ENCODE results near the gene ZNF423. TPM values are rescaled to one million over a fixed set of nuclear protein-coding genes. Genes with fewer than 3 reads are reported as not detected.

Gene ZNF423
- total RNA-seq, 1 donor = 11.6 TPM

DNA sequence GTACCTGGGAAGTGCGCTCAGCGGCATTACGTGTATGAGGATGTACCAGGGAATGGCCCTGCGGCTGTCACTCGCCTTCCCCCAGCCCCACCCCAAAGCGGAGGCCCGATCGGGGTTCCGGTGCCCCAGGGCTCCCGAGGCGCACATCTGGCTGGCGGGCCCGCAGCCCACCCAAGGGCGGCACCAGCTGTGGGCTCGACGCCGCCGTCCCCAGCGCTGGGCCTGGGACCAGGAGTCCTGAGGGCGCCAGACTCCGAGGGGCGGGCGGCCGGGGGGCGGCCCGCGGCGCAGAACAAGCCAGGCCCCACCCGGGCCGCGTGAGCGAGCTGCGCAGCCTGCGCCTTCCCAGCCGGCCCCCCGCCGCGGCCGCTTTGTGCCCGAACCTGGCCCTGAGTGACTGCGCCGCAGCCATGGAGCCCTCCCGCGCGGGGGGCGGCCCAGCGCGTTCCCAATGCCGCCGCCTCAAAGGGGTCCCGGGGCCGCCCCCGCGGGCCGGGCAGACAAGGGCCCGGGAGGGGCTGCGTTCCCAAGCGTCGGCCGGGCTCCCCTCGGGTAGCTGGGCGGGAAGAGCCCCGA lies 17.4 kb downstream of the ZNF423 start:
- H3K4me2 ChIP-seq (ENCODE audit: insufficient read depth, low read length) = no peak overlapping the region
- no peak for DNase-seq (ENCODE audit: insufficient read length, low spot score, missing footprints)
- no peaks in the 10 kb centered on the region for H3K9me3 ChIP-seq (ENCODE audit: low read depth, low read length)
- no peaks in the 10 kb centered on the region for H3K36me3 ChIP-seq (ENCODE audit: insufficient read depth, low read length)
- TF ChIP-seq, protein P1, sequence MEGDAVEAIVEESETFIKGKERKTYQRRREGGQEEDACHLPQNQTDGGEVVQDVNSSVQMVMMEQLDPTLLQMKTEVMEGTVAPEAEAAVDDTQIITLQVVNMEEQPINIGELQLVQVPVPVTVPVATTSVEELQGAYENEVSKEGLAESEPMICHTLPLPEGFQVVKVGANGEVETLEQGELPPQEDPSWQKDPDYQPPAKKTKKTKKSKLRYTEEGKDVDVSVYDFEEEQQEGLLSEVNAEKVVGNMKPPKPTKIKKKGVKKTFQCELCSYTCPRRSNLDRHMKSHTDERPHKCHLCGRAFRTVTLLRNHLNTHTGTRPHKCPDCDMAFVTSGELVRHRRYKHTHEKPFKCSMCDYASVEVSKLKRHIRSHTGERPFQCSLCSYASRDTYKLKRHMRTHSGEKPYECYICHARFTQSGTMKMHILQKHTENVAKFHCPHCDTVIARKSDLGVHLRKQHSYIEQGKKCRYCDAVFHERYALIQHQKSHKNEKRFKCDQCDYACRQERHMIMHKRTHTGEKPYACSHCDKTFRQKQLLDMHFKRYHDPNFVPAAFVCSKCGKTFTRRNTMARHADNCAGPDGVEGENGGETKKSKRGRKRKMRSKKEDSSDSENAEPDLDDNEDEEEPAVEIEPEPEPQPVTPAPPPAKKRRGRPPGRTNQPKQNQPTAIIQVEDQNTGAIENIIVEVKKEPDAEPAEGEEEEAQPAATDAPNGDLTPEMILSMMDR (IDR thresholded peaks at IDR 0.05; ENCODE audit: extremely low read depth, low read depth, low read length) = no peak
- peaks cover 23% of the 10 kb centered on the region for H3K4me1 ChIP-seq (ENCODE audit: insufficient read depth, low read length)
- H3K27ac ChIP-seq (ENCODE audit: low read depth, low read length) = no peak overlapping the region
- H3K27me3 ChIP-seq (ENCODE audit: insufficient read depth, low read length) = no peaks in the 10 kb centered on the region
- H3K79me2 ChIP-seq (ENCODE audit: insufficient read depth, low read length) = no peaks in the 10 kb centered on the region
- H2AFZ ChIP-seq (ENCODE audit: low read length) = no peak overlapping the region
- H3K4me3 ChIP-seq (ENCODE audit: insufficient read depth, low read length) = no peak overlapping the region
- H4K20me1 ChIP-seq (ENCODE audit: insufficient read depth, low read length) = peaks cover 2% of the 10 kb centered on the region

DNA sequence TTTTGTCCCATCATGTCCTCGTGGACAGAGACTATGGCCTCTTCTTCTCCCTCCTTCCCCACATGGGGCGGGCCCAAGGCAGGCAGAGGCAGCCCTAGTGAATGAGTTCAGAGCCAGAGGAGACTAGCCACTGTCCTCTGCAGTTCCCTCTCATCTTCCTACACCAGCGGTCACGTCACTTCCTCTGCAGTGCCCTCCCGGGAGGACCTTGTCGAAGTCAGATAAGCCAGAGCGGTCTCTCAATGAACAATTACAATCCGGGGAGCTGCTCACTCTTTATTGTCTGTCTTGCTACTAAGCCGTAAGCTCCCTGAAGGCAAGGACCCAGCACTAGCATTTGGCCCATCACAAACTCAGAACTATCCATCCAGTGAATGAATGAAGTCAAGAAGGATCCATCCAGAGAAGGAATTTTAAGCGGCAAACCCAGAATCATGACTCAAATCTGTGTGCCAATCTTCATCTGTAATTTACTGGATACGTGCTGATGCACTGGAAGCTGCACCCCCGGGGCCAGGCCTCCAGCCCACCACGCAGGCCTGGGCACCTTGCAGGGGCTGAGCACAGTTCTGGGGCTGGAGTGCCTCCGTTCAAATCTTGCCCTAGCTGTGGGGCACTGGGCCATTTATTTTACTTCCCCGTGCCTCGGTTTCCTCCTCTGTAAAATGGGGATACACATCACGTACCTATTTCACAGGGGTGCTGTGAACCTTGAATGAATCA lies 18.1 kb downstream of the ZNF423 start:
- H3K4me2 ChIP-seq (ENCODE audit: insufficient read depth, low read length) = no peak overlapping the region
- peaks cover 2% of the 10 kb centered on the region for H4K20me1 ChIP-seq (ENCODE audit: insufficient read depth, low read length)
- no peaks in the 10 kb centered on the region for H3K9me3 ChIP-seq (ENCODE audit: low read depth, low read length)
- TF ChIP-seq, protein P1 (IDR thresholded peaks at IDR 0.05; ENCODE audit: extremely low read depth, low read depth, low read length) = no peak
- peak; percentile 85 for DNase-seq (ENCODE audit: insufficient read length, low spot score, missing footprints)
- H3K79me2 ChIP-seq (ENCODE audit: insufficient read depth, low read length) = no peaks in the 10 kb centered on the region
- no peaks in the 10 kb centered on the region for H3K27me3 ChIP-seq (ENCODE audit: insufficient read depth, low read length)
- H3K4me1 ChIP-seq (ENCODE audit: insufficient read depth, low read length) = peaks cover 23% of the 10 kb centered on the region
- H3K36me3 ChIP-seq (ENCODE audit: insufficient read depth, low read length) = no peaks in the 10 kb centered on the region
- H3K4me3 ChIP-seq (ENCODE audit: insufficient read depth, low read length) = no peak overlapping the region
- H2AFZ ChIP-seq (ENCODE audit: low read length) = no peak overlapping the region
- no peak overlapping the region for H3K27ac ChIP-seq (ENCODE audit: low read depth, low read length)

DNA sequence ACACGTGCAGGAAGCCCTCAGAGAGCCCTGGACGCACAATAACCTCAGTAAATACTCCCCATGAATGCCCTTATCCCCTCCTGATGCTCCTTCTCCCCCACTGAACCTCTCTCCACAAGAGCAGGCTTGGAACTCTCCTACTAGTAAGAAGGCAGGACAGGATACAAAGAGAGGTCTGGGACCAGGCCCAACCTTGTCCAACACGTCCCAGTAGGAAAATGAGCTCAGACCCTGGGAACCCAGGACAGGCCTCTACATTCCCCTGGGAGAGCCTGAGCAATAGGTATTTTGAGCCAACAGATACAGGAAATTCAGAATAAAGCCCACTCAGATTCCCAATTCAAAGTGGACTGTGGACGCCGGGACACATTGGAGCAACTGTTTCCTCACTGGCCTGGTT lies 19.2 kb downstream of the ZNF423 start:
- Histone ChIP-seq H3K27ac (ENCODE audit: low read depth, low read length) (no peak overlapping the region), H3K4me1 (ENCODE audit: insufficient read depth, low read length) (peaks cover 23% of the 10 kb centered on the region)
- TF ChIP-seq, protein P1 (IDR thresholded peaks at IDR 0.05; ENCODE audit: extremely low read depth, low read depth, low read length) = no peak

DNA sequence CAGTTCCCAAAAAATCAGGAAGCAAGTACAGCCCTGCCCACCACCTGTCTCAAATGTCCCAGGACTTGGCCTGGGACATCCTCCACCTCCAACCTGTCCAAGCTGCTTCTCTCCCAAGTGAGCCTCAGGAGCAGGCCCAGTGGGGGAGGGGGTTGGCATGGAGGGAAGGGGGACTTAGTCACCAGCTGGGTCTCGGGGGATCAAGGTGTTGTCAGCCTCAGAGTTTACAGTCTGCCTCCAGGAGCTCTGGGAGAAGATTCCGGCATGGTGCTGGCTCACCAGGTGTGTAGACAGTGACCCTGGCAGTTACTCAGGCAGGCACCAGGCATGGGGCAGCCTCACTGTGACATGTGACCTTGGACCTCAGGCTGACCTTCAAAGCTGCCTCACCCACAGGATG lies 19.7 kb downstream of the ZNF423 start:
- H3K27ac ChIP-seq (ENCODE audit: low read depth, low read length) = no peak overlapping the region
- no peak overlapping the region for H3K4me3 ChIP-seq (ENCODE audit: insufficient read depth, low read length)
- no peaks in the 10 kb centered on the region for H3K36me3 ChIP-seq (ENCODE audit: insufficient read depth, low read length)
- H3K27me3 ChIP-seq (ENCODE audit: insufficient read depth, low read length) = no peaks in the 10 kb centered on the region
- H3K9me3 ChIP-seq (ENCODE audit: low read depth, low read length) = no peaks in the 10 kb centered on the region
- TF ChIP-seq, protein P1 (IDR thresholded peaks at IDR 0.05; ENCODE audit: extremely low read depth, low read depth, low read length) = no peak
- no peaks in the 10 kb centered on the region for H3K79me2 ChIP-seq (ENCODE audit: insufficient read depth, low read length)
- no peak for DNase-seq (ENCODE audit: insufficient read length, low spot score, missing footprints)
- peaks cover 23% of the 10 kb centered on the region for H3K4me1 ChIP-seq (ENCODE audit: insufficient read depth, low read length)
- H4K20me1 ChIP-seq (ENCODE audit: insufficient read depth, low read length) = peaks cover 2% of the 10 kb centered on the region
- H2AFZ ChIP-seq (ENCODE audit: low read length) = no peak overlapping the region
- H3K4me2 ChIP-seq (ENCODE audit: insufficient read depth, low read length) = no peak overlapping the region

More for the DNA sequence above, 19.2 kb downstream of the ZNF423 start:
- H4K20me1 ChIP-seq (ENCODE audit: insufficient read depth, low read length) = peaks cover 2% of the 10 kb centered on the region
- DNase-seq (ENCODE audit: insufficient read length, low spot score, missing footprints) = peak; percentile 86
- no peak overlapping the region for H2AFZ ChIP-seq (ENCODE audit: low read length)
- no peak overlapping the region for H3K4me2 ChIP-seq (ENCODE audit: insufficient read depth, low read length)
- no peaks in the 10 kb centered on the region for H3K79me2 ChIP-seq (ENCODE audit: insufficient read depth, low read length)
- no peaks in the 10 kb centered on the region for H3K9me3 ChIP-seq (ENCODE audit: low read depth, low read length)
- H3K36me3 ChIP-seq (ENCODE audit: insufficient read depth, low read length) = no peaks in the 10 kb centered on the region
- no peak overlapping the region for H3K4me3 ChIP-seq (ENCODE audit: insufficient read depth, low read length)
- no peaks in the 10 kb centered on the region for H3K27me3 ChIP-seq (ENCODE audit: insufficient read depth, low read length)
